Measurements from ENCODE around the gene LRRC37A. TPM values are rescaled to one million over a fixed set of nuclear protein-coding genes. Genes with fewer than 3 reads are reported as not detected.
"Not testable (repeated sequence)": the region's sequence is repeated elsewhere in the genome, so short reads cannot be mapped to it uniquely, and the experiment has no call there.

LRRC37A gene
- total and polyA plus RNA-seq, 2 experiments from 2014 or later, result 2.6 to 4.2 TPM

DNA sequence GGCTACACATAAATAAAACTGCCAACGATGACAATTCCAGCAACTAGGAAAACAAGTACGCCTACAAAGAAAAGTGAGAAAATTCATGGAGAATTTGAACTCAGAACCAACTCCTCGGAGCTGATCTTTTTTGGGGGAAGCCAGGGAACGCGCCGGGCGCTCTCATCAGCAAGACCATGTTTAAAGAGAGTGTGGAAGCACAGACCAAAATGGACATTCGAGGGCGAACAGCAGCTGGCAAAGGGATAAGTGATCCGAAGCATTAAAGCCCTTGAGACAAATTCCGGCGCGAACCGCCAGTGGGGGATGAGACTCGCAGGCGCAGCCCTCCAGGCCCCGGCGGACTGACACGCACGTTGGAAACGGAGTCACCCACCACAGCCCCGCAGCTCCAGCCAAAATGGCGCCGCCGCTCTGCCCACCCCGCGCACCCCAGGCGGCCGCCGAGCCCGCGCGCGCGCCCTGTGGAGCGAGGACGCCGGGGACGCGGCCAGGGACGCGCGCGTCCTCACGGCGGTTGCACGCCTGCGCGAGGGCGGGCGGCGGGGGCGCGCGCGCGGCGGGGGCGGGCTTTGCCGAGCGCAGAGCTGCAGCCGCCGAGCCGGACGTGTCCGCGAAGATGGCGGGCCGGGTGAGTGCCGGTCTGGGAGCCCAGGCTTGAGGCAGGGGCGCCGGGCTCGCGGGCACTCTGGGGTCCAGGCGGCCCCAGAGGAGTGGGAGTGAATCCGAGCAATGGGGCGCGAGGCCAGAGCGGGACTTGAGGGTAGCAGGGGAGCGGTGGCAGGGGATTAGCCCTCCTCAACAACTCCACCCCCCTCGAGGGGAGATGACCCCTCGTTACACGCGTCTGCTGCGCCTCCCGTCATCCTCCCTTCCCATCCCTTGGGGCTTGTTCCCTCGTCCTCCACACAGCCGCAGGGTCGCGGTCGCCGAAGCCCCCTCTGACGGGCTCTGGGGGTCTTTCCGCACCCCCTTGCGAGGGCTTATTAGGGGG, 77.6 kb downstream of the LRRC37A start:
- H3K4me1 ChIP-seq (ENCODE audit: insufficient read depth); DNase-seq (ENCODE audit: low spot score); H3K27me3 Mint-ChIP-seq (ENCODE audit: insufficient read depth, low read depth, poor library complexity); H2AFZ ChIP-seq; H3K27ac Mint-ChIP-seq; H3K27me3 ChIP-seq (ENCODE audit: insufficient read depth); H3K9me3 Mint-ChIP-seq; H3K36me3 Mint-ChIP-seq (ENCODE audit: low read depth); H3K27ac ChIP-seq (ENCODE audit: low read depth); H3K79me2 ChIP-seq (replicated peaks; ENCODE audit: insufficient read depth); H3K4me1 Mint-ChIP-seq; H3K4me3 Mint-ChIP-seq; H3K9me2 ChIP-seq (ENCODE audit: insufficient read depth); H4K20me1 ChIP-seq (replicated peaks; ENCODE audit: insufficient read depth); H3K4me3 ChIP-seq; H3K36me3 ChIP-seq (ENCODE audit: insufficient read depth); H3F3A ChIP-seq (replicated peaks; ENCODE audit: low read depth); H3K4me2 ChIP-seq: not testable (repeated sequence)
- ATAC-seq, result peak; percentile 88

DNA sequence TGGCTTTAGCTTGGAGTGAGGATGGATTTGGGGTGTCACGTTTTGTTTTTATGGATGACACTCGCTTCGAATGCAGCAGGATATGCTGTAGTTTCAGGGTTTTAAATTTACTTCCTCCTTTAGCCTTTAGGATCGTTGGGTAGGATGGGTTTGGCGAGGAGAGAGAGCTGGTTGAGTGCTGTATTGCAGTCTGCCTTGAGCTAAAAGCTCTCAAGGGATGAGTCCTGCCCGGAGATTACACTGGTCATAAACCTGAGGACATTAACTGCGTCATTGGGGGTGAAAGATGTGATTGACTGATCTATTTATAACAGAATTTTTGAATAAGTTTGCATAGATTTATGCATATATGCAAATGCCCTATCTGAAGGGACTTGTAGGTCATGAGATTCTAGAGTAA, 78.5 kb downstream of the LRRC37A start:
- ATAC-seq, result peak; percentile 47
- not testable (repeated sequence) for DNase-seq (ENCODE audit: low spot score); H3K36me3 Mint-ChIP-seq (ENCODE audit: low read depth); H3K36me3 ChIP-seq (ENCODE audit: insufficient read depth); H3K79me2 ChIP-seq (replicated peaks; ENCODE audit: insufficient read depth); H3K27ac Mint-ChIP-seq; H3K4me1 Mint-ChIP-seq; H3F3A ChIP-seq (replicated peaks; ENCODE audit: low read depth); H3K27ac ChIP-seq (ENCODE audit: low read depth); H4K20me1 ChIP-seq (replicated peaks; ENCODE audit: insufficient read depth); H2AFZ ChIP-seq; H3K9me3 Mint-ChIP-seq; H3K4me2 ChIP-seq; H3K9me2 ChIP-seq (ENCODE audit: insufficient read depth); H3K4me3 Mint-ChIP-seq; H3K27me3 Mint-ChIP-seq (ENCODE audit: insufficient read depth, low read depth, poor library complexity); H3K4me3 ChIP-seq; H3K27me3 ChIP-seq (ENCODE audit: insufficient read depth); H3K4me1 ChIP-seq (ENCODE audit: insufficient read depth)

DNA sequence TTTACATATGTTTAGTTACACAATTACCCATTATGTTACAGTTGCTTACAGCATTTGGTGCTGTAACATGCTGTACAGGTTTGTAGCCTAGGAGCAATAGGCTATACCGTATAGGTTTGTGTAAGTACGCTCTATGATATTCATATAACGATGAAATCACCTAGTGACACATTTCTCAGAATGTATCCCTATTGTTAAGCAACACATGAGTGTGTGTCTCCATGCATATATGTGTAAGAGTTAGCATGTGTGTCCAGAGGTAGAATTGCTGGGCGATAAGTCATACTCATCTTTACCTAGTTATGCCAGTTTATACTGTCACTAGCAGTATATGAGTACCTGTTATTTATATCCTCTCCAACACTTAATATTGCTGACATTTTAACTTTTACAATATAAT, 88.2 kb downstream of the LRRC37A start:
- not testable (repeated sequence) for H3K27ac Mint-ChIP-seq; H3K79me2 ChIP-seq (replicated peaks; ENCODE audit: insufficient read depth); H3K36me3 Mint-ChIP-seq (ENCODE audit: low read depth); H3K4me1 ChIP-seq (ENCODE audit: insufficient read depth); H3K27me3 Mint-ChIP-seq (ENCODE audit: insufficient read depth, low read depth, poor library complexity); H3K4me2 ChIP-seq; H3K9me2 ChIP-seq (ENCODE audit: insufficient read depth); H3K4me3 Mint-ChIP-seq; H3K27ac ChIP-seq (ENCODE audit: low read depth); H4K20me1 ChIP-seq (replicated peaks; ENCODE audit: insufficient read depth); H3K36me3 ChIP-seq (ENCODE audit: insufficient read depth); H2AFZ ChIP-seq; H3F3A ChIP-seq (replicated peaks; ENCODE audit: low read depth); H3K4me1 Mint-ChIP-seq; H3K27me3 ChIP-seq (ENCODE audit: insufficient read depth); ATAC-seq; H3K4me3 ChIP-seq; DNase-seq (ENCODE audit: low spot score); H3K9me3 Mint-ChIP-seq

DNA sequence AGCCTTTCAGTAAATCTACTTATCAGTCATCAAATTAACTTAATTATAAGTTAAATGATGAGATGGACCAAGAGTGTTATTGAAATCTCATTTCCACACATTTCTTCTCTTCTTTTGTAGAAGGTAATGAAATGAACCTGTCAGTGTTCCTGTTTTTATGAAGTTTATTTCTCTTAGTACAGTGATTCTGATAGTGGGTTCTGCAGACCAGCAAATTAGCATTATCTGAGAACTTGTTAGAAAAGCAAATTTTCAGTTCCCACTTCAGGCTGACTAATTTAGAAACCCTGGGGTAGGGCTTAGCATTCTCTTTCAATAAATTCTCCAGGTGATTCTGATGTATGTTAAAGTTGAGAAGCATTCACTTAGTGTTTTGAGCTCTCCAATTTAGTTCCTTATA, 90.6 kb downstream of the LRRC37A start:
- not testable (repeated sequence) for H3K36me3 ChIP-seq (ENCODE audit: insufficient read depth); ATAC-seq; H3K4me3 Mint-ChIP-seq; H3K27me3 Mint-ChIP-seq (ENCODE audit: insufficient read depth, low read depth, poor library complexity); H2AFZ ChIP-seq; H3K9me3 Mint-ChIP-seq; DNase-seq (ENCODE audit: low spot score); H3K27ac Mint-ChIP-seq; H3K27ac ChIP-seq (ENCODE audit: low read depth); H3F3A ChIP-seq (replicated peaks; ENCODE audit: low read depth); H3K4me1 Mint-ChIP-seq; H3K79me2 ChIP-seq (replicated peaks; ENCODE audit: insufficient read depth); H3K4me2 ChIP-seq; H4K20me1 ChIP-seq (replicated peaks; ENCODE audit: insufficient read depth); H3K27me3 ChIP-seq (ENCODE audit: insufficient read depth); H3K4me1 ChIP-seq (ENCODE audit: insufficient read depth); H3K9me2 ChIP-seq (ENCODE audit: insufficient read depth); H3K4me3 ChIP-seq; H3K36me3 Mint-ChIP-seq (ENCODE audit: low read depth)

Small RNAs within 50 kb of the gene (small RNA-seq; reads per million reads assigned to genes)
- not detected for gene RN7SL656P (ENCODE audit: low replicate concordance)

Other genes with a start within 250 kb of the LRRC37A start
- 167 and 206 TPM in 2 replicates for gene KANSL1, start 101.7 kb upstream of the LRRC37A start, total RNA-seq (2014; rRNA removed; shearing (Covaris generic))
- gene KANSL1, start 101.7 kb upstream of the LRRC37A start, polyA plus RNA-seq (2016; fragmentation: Nextera tagmentation; extraction: Ambion mirVana), result 43.6 and 49.0 TPM in 2 replicates
- gene ARL17B, start 66.6 kb downstream of the LRRC37A start, total RNA-seq (2014; rRNA removed; shearing (Covaris generic)), result 11.7 and 18.8 TPM in 2 replicates
- 31.8 and 39.3 TPM in 2 replicates for gene ARL17B, start 66.6 kb downstream of the LRRC37A start, polyA plus RNA-seq (2016; fragmentation: Nextera tagmentation; extraction: Ambion mirVana)
- gene LRRC37A2, start 217.3 kb downstream of the LRRC37A start, total RNA-seq (2014; rRNA removed; shearing (Covaris generic)), result 12.2 and 14.6 TPM in 2 replicates
- gene LRRC37A2, start 217.3 kb downstream of the LRRC37A start, polyA plus RNA-seq (2016; fragmentation: Nextera tagmentation; extraction: Ambion mirVana), result 14.5 and 16.1 TPM in 2 replicates

All from GM23338 (cell line).